ENCODE data around the gene RSPO1.

RSPO1 gene

GRCh38 chr1:37676281-37677142, 41.8 kb upstream of the RSPO1 start:
- TF ChIP-seq CTCF (IDR thresholded peaks at IDR 0.05; ENCODE audit: low read depth, low read length): no peak
- no peak overlapping the region for H3K4me3 ChIP-seq (ENCODE audit: low read depth, low read length)
- in situ Hi-C loops (cut with HindIII; ENCODE audit: low sequenced_read_pairs): no loop called here
- no peak for DNase-seq (ENCODE audit: low read depth, low spot score)

- no peak overlapping the region for H3K4me3 ChIP-seq (ENCODE audit: low read depth, low read length)
- in situ Hi-C loops (cut with HindIII; ENCODE audit: low sequenced_read_pairs): no loop called here
- no peak for TF ChIP-seq CTCF (IDR thresholded peaks at IDR 0.05; ENCODE audit: low read depth, low read length)
- no peak for DNase-seq (ENCODE audit: low read depth, low spot score)
Observed at GRCh38 chr1:37673920-37674319, 39.2 kb upstream of the RSPO1 start.

- in situ Hi-C loops (cut with HindIII; ENCODE audit: low sequenced_read_pairs): no loop called here
- no peak for DNase-seq (ENCODE audit: low read depth, low spot score)
- no peak for TF ChIP-seq CTCF (IDR thresholded peaks at IDR 0.05; ENCODE audit: low read depth, low read length)
- no peak overlapping the region for H3K4me3 ChIP-seq (ENCODE audit: low read depth, low read length)
Observed at GRCh38 chr1:37672136-37672870, 37.6 kb upstream of the RSPO1 start.

- H3K4me3 ChIP-seq (ENCODE audit: low read depth, low read length): no peak overlapping the region
- no peak for TF ChIP-seq CTCF (IDR thresholded peaks at IDR 0.05; ENCODE audit: low read depth, low read length)
- in situ Hi-C loops (cut with HindIII; ENCODE audit: low sequenced_read_pairs): no loop called here
- DNase-seq (ENCODE audit: low read depth, low spot score): no peak
Observed at GRCh38 chr1:37671261-37671660, 36.6 kb upstream of the RSPO1 start.

GRCh38 chr1:37670133-37670532, 35.4 kb upstream of the RSPO1 start:
- H3K4me3 ChIP-seq (ENCODE audit: low read depth, low read length): no peak overlapping the region
- no peak for DNase-seq (ENCODE audit: low read depth, low spot score)
- in situ Hi-C loops (cut with HindIII; ENCODE audit: low sequenced_read_pairs): no loop called here
- no peak for TF ChIP-seq CTCF (IDR thresholded peaks at IDR 0.05; ENCODE audit: low read depth, low read length)

- no peak overlapping the region for H3K4me3 ChIP-seq (ENCODE audit: low read depth, low read length)
- no peak for DNase-seq (ENCODE audit: low read depth, low spot score)
- TF ChIP-seq CTCF (IDR thresholded peaks at IDR 0.05; ENCODE audit: low read depth, low read length): no peak
- in situ Hi-C loops (cut with HindIII; ENCODE audit: low sequenced_read_pairs): no loop called here
Observed at GRCh38 chr1:37667023-37667671, 32.5 kb upstream of the RSPO1 start.
